Measurements from ENCODE around the gene DNAH3.

GRCh38 chr16:20987049-20987448 is 163.6 kb downstream of the DNAH3 start:
- TF ChIP-seq EZH2 (optimal IDR thresholded peaks at IDR 0.05; ENCODE audit: low read depth, low read length) (no peak), CTCF (IDR thresholded peaks at IDR 0.05; ENCODE audit: low read length) (no peak)
